Sigmoid colon (tissue), 7 donors: ENCODE data around the gene SYNE2. TPM values are rescaled to one million over a fixed set of nuclear protein-coding genes. Genes with fewer than 3 reads are reported as not detected.

Source experiments
- DNase-seq: peaks from one replicate; pipeline ENCODE4 v3.0.0-alpha.2; 2019
- H3K27ac ChIP-seq, 4 donors: fragments of 200-600 bp; sonication (generic); one replicate each; pipeline ENCODE4 v1.5.1; 2016 to 2019; ENCODE audit warnings: mild to moderate bottlenecking in 1 of 4
- H3K27me3 ChIP-seq, 3 donors: fragments of 200-600 bp; sonication (generic); one replicate each; pipeline ENCODE4 v1.5.1; 2019; ENCODE audit warnings: mild to moderate bottlenecking in 1 of 3
- H3K36me3 ChIP-seq, 4 donors: fragments of 200-600 bp; sonication (generic); one replicate each; pipeline ENCODE4 v1.5.1; 2016 to 2019
- H3K4me1 ChIP-seq, 4 donors: fragments of 200-600 bp; sonication (generic); one replicate each; pipeline ENCODE4 v1.5.1; 2017 to 2019
- H3K4me3 ChIP-seq, 4 donors: fragments of 200-600 bp; sonication (generic); one replicate each; pipeline ENCODE4 v1.5.1; 2017 to 2019; ENCODE audit warnings: mild to moderate bottlenecking in 2 of 4, moderate library complexity in 1 of 4
- H3K9me3 ChIP-seq, 4 donors: fragments of 200-600 bp in 3 of 4; sonication (generic) in 3 of 4; one replicate each; pipeline versions ENCODE4 v1.5.1 to v1.6.1; 2013 to 2019
- CTCF ChIP-seq, 4 experiments: fragments of 450-650 bp in 3 of 4; fragments of 200-600 bp in 1 of 4; IDR thresholded peaks; one replicate each; pipeline ENCODE4 v1.5.1; 2016 to 2019; ENCODE audit warnings: antibody characterized with exemption in 4 of 4, mild to moderate bottlenecking in 3 of 4, moderate library complexity in 2 of 4
- EP300 ChIP-seq, 4 donors: sonication (generic); formaldehyde crosslinking; IDR thresholded peaks; one replicate each; pipeline ENCODE4 v1.6.1; 2017; ENCODE audit warnings: antibody characterized with exemption in 4 of 4
- POLR2A ChIP-seq, 2 donors: fragments of 450-650 bp; IDR thresholded peaks; one replicate each; pipeline ENCODE4 v1.6.1; 2016; ENCODE audit warnings: antibody characterized with exemption in 2 of 2, mild to moderate bottlenecking in 2 of 2, moderate library complexity in 2 of 2
- POLR2AphosphoS5 ChIP-seq, 4 donors: sonication (generic); formaldehyde crosslinking; IDR thresholded peaks; one replicate each; pipeline ENCODE4 v1.6.1; 2017; ENCODE audit warnings: antibody characterized with exemption in 4 of 4
- WGBS, 2 donors: extraction: QIAGEN DNeasy Blood & Tissue Kit; methylation state at CpG; one replicate each; pipeline ENCODE4 v1.1.7; 2013; 5-methylcytosine and 5-hydroxymethylcytosine counted together
- intact Hi-C: fragments of 100-400 bp; cut with DNase I; formaldehyde crosslinking; loops from one replicate; pipeline ENCODE4 v1.15.1; 2023
- polyA plus RNA-seq, 3 donors: library from polyadenylated mRNA; stranded (reverse); fragments of 200-250 nt; gene quantifications; one replicate each; pipeline ENCODE4 v1.2.3, GENCODE V29; 2013
- total RNA-seq, 4 donors: library from RNA; depleted of rRNA; stranded (reverse); fragments of >200 nt; gene quantifications; one replicate each; pipeline ENCODE4 v1.1.0, GENCODE V29; 2016
- donor health status: healthy with polysubstance abuse.
- donor health status: Bipolar disorder and iron deficiency.
- donor health status: healthy.

Gene SYNE2
- total and polyA plus RNA-seq, 7 donors: 25.8 to 70.6 (median 54.6) TPM

- Histone ChIP-seq H3K27ac (no peak overlapping the region), H3K4me3 (no peak overlapping the region), H3K27me3 (no peaks in the 10 kb centered on the region), H3K4me1 (no peaks in the 10 kb centered on the region), H3K9me3 (no peaks in the 10 kb centered on the region), H3K36me3 (peaks cover 0 to 33% (median 10%) of the 10 kb centered on the region in 4 donors)
- TF ChIP-seq POLR2AphosphoS5 (IDR thresholded peaks at IDR 0.05) (no peak), EP300 (IDR thresholded peaks at IDR 0.05) (no peak), POLR2A (IDR thresholded peaks at IDR 0.05) (no peak), CTCF (IDR thresholded peaks at IDR 0.05) (peak in 1 of 4 experiments; percentile 18)
- intact Hi-C loops: loop anchor here (5.0 to 10.0 kb wide), 2 partner anchors 142 to 199 kb away; partner anchors contain the start of gene SYNE2
- 90 to 91% methylated on average over 3 of the region's 3 CpGs for WGBS, 2 donors
- no peak for DNase-seq
Measured at GRCh38 chr14:63993992-63994391, 141.2 kb downstream of the SYNE2 start.

GRCh38 chr14:63995285-63995684 is 142.5 kb downstream of the SYNE2 start:
- H3K27ac ChIP-seq: no peak overlapping the region
- no peak for DNase-seq
- no peak for TF ChIP-seq EP300 (IDR thresholded peaks at IDR 0.05)
- TF ChIP-seq POLR2AphosphoS5 (IDR thresholded peaks at IDR 0.05): no peak
- TF ChIP-seq CTCF (IDR thresholded peaks at IDR 0.05): no peak
- TF ChIP-seq POLR2A (IDR thresholded peaks at IDR 0.05): no peak
- intact Hi-C loops: loop anchor here (10.0 kb wide), 1 partner anchor 200 kb away; no protein-coding TSS in a partner anchor
- no peaks in the 10 kb centered on the region for H3K9me3 ChIP-seq
- peaks cover 0 to 46% (median 13%) of the 10 kb centered on the region in 4 donors for H3K36me3 ChIP-seq
- no peaks in the 10 kb centered on the region for H3K27me3 ChIP-seq
- no peak overlapping the region for H3K4me3 ChIP-seq
- no peaks in the 10 kb centered on the region for H3K4me1 ChIP-seq
- WGBS, 2 donors: 79 to 81% methylated on average over 4 of the region's 4 CpGs

- Histone ChIP-seq H3K36me3 (peaks cover 0 to 51% (median 13%) of the 10 kb centered on the region in 4 donors), H3K4me3 (no peak overlapping the region), H3K27ac (no peak overlapping the region), H3K4me1 (no peaks in the 10 kb centered on the region), H3K27me3 (no peaks in the 10 kb centered on the region), H3K9me3 (no peaks in the 10 kb centered on the region)
- TF ChIP-seq EP300 (IDR thresholded peaks at IDR 0.05) (no peak), POLR2A (IDR thresholded peaks at IDR 0.05) (no peak), CTCF (IDR thresholded peaks at IDR 0.05) (no peak), POLR2AphosphoS5 (IDR thresholded peaks at IDR 0.05) (no peak)
- 87 to 92% methylated on average over 4 of the region's 4 CpGs for WGBS, 2 donors
- DNase-seq: no peak
- intact Hi-C loops: loop anchor here (10.0 kb wide), 1 partner anchor 201 kb away; no protein-coding TSS in a partner anchor
Measured at GRCh38 chr14:63996016-63996415, 143.2 kb downstream of the SYNE2 start.

GRCh38 chr14:63996625-63997220 is 143.9 kb downstream of the SYNE2 start:
- intact Hi-C loops: loop anchor here (10.0 kb wide), 1 partner anchor 202 kb away; no protein-coding TSS in a partner anchor
- WGBS, 2 donors: 94 to 98% methylated on average over 10 of the region's 10 CpGs
- Histone ChIP-seq H3K4me3 (no peak overlapping the region), H3K9me3 (no peaks in the 10 kb centered on the region), H3K4me1 (no peaks in the 10 kb centered on the region), H3K27me3 (no peaks in the 10 kb centered on the region), H3K36me3 (peaks cover 0 to 50% (median 13%) of the 10 kb centered on the region in 4 donors), H3K27ac (no peak overlapping the region)
- no peak for DNase-seq
- TF ChIP-seq CTCF (IDR thresholded peaks at IDR 0.05) (no peak), POLR2A (IDR thresholded peaks at IDR 0.05) (no peak), EP300 (IDR thresholded peaks at IDR 0.05) (no peak), POLR2AphosphoS5 (IDR thresholded peaks at IDR 0.05) (no peak)
